ENCODE measurements around the gene CACNA2D2. TPM values are rescaled to one million over a fixed set of nuclear protein-coding genes. Genes with fewer than 3 reads are reported as not detected.

The CACNA2D2 gene
- total and polyA plus RNA-seq, 2 of the 8 experiments (the other 6 are each of a cell fraction or from before 2014, with no cell fraction given) = 14.1 to 25.0 TPM

DNA sequence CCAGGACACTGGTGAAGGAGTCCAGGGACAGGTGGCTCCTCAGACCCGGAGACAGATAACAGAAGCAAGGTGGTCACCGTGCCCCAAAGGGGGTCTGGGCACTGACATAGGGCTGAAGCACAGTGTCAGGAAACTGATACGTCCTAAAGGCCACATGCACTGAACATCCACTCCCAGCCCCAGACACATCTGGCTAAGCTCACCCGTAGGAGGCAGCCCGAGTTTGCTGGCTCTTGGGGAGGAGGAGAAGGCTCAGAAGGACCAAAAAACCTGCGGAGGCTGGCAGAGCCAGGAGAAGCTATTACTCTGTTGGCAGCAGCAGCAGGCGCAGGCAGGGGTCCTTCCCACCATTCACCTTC is 1.2 kb downstream of the CACNA2D2 start (continued):
- TF ChIP-seq RAD21 (IDR thresholded peaks at IDR 0.05 in 1 of 2, conservative IDR thresholded peaks at IDR 0.05 in 1 of 2; ENCODE audit: low read depth in 2 of 2, low read length in 2 of 2) = no peak
- no peak for TF ChIP-seq TAF7 (optimal IDR thresholded peaks at IDR 0.05; ENCODE audit: borderline replicate concordance, low read depth, low read length)
- TF ChIP-seq SP1 (IDR thresholded peaks at IDR 0.05; ENCODE audit: low read depth, low read length) = no peak

Measured in H1 (cell line).